ENCODE results near the gene ZBTB24. TPM values are rescaled to one million over a fixed set of nuclear protein-coding genes. Genes with fewer than 3 reads are reported as not detected.
A peak's percentile ranks its signal among the peaks of the same experiment; 100 is the strongest.

ZBTB24 gene
- total and polyA plus RNA-seq, 2 of the 13 experiments (the other 11 are each of a cell fraction or from before 2014, with no cell fraction given) = 1.5 to 6.2 TPM

GRCh38 chr6:109441069-109441816 is 41.8 kb downstream of the ZBTB24 start (continued):
- no peak for TF ChIP-seq FOXC1 (CRISPR knock-in tag; IDR thresholded peaks at IDR 0.05; ENCODE audit: borderline replicate concordance)
- TF ChIP-seq FOXK2 (IDR thresholded peaks at IDR 0.05) = no peak
- TF ChIP-seq ZNF121 (CRISPR knock-in tag; IDR thresholded peaks at IDR 0.05) = no peak
- no peak for TF ChIP-seq ZFYVE20 (CRISPR knock-in tag; IDR thresholded peaks at IDR 0.05; ENCODE audit: borderline replicate concordance, low read depth)
- no peak for TF ChIP-seq NRL (CRISPR knock-in tag; IDR thresholded peaks at IDR 0.05; ENCODE audit: borderline replicate concordance)
- TF ChIP-seq PAX8 (CRISPR knock-in tag; IDR thresholded peaks at IDR 0.05; ENCODE audit: borderline replicate concordance) = no peak; the same call in 1 of the 2 replicates
- peak; percentile 5; the same call in 1 of the 2 replicates for TF ChIP-seq PRDM10 (CRISPR knock-in tag; IDR thresholded peaks at IDR 0.05; ENCODE audit: low read depth)
- TF ChIP-seq GABPB1 (CRISPR knock-in tag; IDR thresholded peaks at IDR 0.05) = no peak
- TF ChIP-seq ZSCAN9 (CRISPR knock-in tag; IDR thresholded peaks at IDR 0.05; ENCODE audit: borderline replicate concordance) = no peak
- no peak for TF ChIP-seq TFDP2 (CRISPR knock-in tag; IDR thresholded peaks at IDR 0.05)
- no peak for TF ChIP-seq NR2F6 (IDR thresholded peaks at IDR 0.05)
- TF ChIP-seq NR2F6 (CRISPR knock-in tag; IDR thresholded peaks at IDR 0.05) = no peak
- TF ChIP-seq PBX2 (CRISPR knock-in tag; IDR thresholded peaks at IDR 0.05) = no peak
- no peak for TF ChIP-seq ZNF607 (CRISPR knock-in tag; IDR thresholded peaks at IDR 0.05; ENCODE audit: borderline replicate concordance)
- TF ChIP-seq ZNF160 (CRISPR knock-in tag; IDR thresholded peaks at IDR 0.05) = no peak
- no peak for TF ChIP-seq ZNF639 (CRISPR knock-in tag; conservative IDR thresholded peaks at IDR 0.05)
- TF ChIP-seq BCLAF1 (IDR thresholded peaks at IDR 0.05) = no peak
- TF ChIP-seq ZNF44 (CRISPR knock-in tag; IDR thresholded peaks at IDR 0.05) = no peak
